Gastrocnemius medialis (tissue), 4 donors: Measurements from ENCODE around the gene SMARCA1. TPM values are rescaled to one million over a fixed set of nuclear protein-coding genes. Genes with fewer than 3 reads are reported as not detected.

ENCODE experiments used
- ATAC-seq, 2 donors: fragments of 150-250 bp; one replicate each; pipeline ENCODE4 v1.9.1; 2016
- DNase-seq, 2 donors: peaks; one replicate each; pipeline ENCODE4 v3.0.0-alpha.2; 2019
- H3K27ac ChIP-seq, 4 donors: fragments of 200-600 bp; sonication (generic); 1 replicate in 1 of 4; 2 replicates in 3 of 4; pipeline ENCODE4 v1.5.1; 2016 to 2018; ENCODE audit warnings: mild to moderate bottlenecking in 2 of 4, moderate library complexity in 1 of 4
- H3K27me3 ChIP-seq, 3 donors: fragments of 200-600 bp; sonication (generic) in 2 of 3; 1 replicate in 1 of 3; 2 replicates in 2 of 3; pipeline versions ENCODE4 v1.5.1 to v1.6.0; 2016 to 2019; ENCODE audit warnings: mild to moderate bottlenecking in 1 of 3, moderate library complexity in 1 of 3
- H3K36me3 ChIP-seq, 2 donors: fragments of 200-600 bp; sonication (generic) in 1 of 2; one replicate each; pipeline ENCODE4 v1.5.1; 2017 to 2018
- H3K4me1 ChIP-seq, 2 donors: fragments of 200-600 bp; sonication (generic) in 1 of 2; one replicate each; pipeline ENCODE4 v1.5.1; 2016 to 2017; ENCODE audit warnings: mild to moderate bottlenecking in 2 of 2
- H3K4me3 ChIP-seq, 4 donors: fragments of 200-600 bp; sonication (generic) in 3 of 4; 1 replicate in 1 of 4; 2 replicates in 3 of 4; pipeline ENCODE4 v1.5.1; 2016 to 2019; ENCODE audit warnings: mild to moderate bottlenecking in 2 of 4
- H3K9me3 ChIP-seq, 3 donors: fragments of 200-600 bp; sonication (generic) in 2 of 3; 1 replicate in 1 of 3; 2 replicates in 2 of 3; pipeline ENCODE4 v1.5.1; 2016 to 2019
- POLR2A ChIP-seq, 2 donors: fragments of 450-650 bp; IDR thresholded peaks; one replicate each; pipeline ENCODE4 v1.6.1; 2017; ENCODE audit warnings: antibody characterized with exemption in 2 of 2, mild to moderate bottlenecking in 2 of 2, moderate library complexity in 2 of 2
- in situ Hi-C, 4 donors: fragments of 200-750 bp; cut with MboI; loops; one replicate each; pipeline versions ENCODE4 v1.15.0 to v1.8.0; 2017; ENCODE audit warnings: low sequenced_read_pairs in 4 of 4
- intact Hi-C: fragments of 100-400 bp; cut with DNase I; formaldehyde crosslinking; loops from one replicate; pipeline ENCODE4 v1.15.1; 2023; ENCODE audit warnings: low total_unique reads
- total RNA-seq, 4 donors: library from RNA; depleted of rRNA; stranded (reverse); fragments of >200 nt; gene quantifications; one replicate each; pipeline versions ENCODE4 v1.1.0 to v1.2.3, GENCODE V29; 2016
- TF ChIP-seq, protein P1 (sequence below), 5 experiments: fragments of 450-650 bp in 3 of 5; fragments of 200-600 bp in 2 of 5; sonication (generic) in 2 of 5; IDR thresholded peaks in 4 of 5; conservative IDR thresholded peaks in 1 of 5; 1 replicate in 4 of 5; 2 replicates in 1 of 5; pipeline ENCODE4 v1.5.1; 2016 to 2019; ENCODE audit warnings: antibody characterized with exemption in 5 of 5, mild to moderate bottlenecking in 3 of 5, moderate library complexity in 3 of 5

The SMARCA1 gene
- total RNA-seq, 4 donors from 2014 or later: 11.6 to 16.7 (median 15.9) TPM

DNA sequence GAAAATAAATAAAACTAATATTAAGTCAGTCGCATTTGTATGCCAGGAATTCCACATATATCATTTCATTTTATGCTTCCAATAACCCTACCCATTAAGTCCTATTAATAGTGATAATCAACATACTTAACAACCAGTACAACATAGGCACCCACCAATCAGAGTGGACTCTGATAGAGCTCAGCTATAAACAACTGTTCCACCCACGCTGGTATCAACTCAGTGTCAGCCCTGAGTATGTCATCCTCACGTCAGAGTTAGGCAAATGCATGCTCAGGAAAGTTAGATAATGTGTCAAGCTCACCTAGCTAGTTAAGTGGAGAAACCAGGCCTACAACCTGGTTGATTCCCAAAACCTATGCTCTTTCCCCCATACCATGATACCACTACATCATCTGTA lies 89.3 kb downstream of the SMARCA1 start:
- H3K27ac ChIP-seq: no peak overlapping the region
- intact Hi-C loops: no loop called here
- H3K4me3 ChIP-seq: no peak overlapping the region
- ATAC-seq (no peak), DNase-seq (no peak)
- in situ Hi-C loops: no loop called here
- H3K4me1 ChIP-seq: no peaks in the 10 kb centered on the region
- H3K27me3 ChIP-seq: no peaks in the 10 kb centered on the region
- H3K9me3 ChIP-seq: no peaks in the 10 kb centered on the region
- H3K36me3 ChIP-seq: no peaks in the 10 kb centered on the region
- TF ChIP-seq, protein P1, sequence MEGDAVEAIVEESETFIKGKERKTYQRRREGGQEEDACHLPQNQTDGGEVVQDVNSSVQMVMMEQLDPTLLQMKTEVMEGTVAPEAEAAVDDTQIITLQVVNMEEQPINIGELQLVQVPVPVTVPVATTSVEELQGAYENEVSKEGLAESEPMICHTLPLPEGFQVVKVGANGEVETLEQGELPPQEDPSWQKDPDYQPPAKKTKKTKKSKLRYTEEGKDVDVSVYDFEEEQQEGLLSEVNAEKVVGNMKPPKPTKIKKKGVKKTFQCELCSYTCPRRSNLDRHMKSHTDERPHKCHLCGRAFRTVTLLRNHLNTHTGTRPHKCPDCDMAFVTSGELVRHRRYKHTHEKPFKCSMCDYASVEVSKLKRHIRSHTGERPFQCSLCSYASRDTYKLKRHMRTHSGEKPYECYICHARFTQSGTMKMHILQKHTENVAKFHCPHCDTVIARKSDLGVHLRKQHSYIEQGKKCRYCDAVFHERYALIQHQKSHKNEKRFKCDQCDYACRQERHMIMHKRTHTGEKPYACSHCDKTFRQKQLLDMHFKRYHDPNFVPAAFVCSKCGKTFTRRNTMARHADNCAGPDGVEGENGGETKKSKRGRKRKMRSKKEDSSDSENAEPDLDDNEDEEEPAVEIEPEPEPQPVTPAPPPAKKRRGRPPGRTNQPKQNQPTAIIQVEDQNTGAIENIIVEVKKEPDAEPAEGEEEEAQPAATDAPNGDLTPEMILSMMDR (IDR thresholded peaks at IDR 0.05 in 4 of 5, conservative IDR thresholded peaks at IDR 0.05 in 1 of 5): no peak
- TF ChIP-seq POLR2A (IDR thresholded peaks at IDR 0.05): no peak

DNA sequence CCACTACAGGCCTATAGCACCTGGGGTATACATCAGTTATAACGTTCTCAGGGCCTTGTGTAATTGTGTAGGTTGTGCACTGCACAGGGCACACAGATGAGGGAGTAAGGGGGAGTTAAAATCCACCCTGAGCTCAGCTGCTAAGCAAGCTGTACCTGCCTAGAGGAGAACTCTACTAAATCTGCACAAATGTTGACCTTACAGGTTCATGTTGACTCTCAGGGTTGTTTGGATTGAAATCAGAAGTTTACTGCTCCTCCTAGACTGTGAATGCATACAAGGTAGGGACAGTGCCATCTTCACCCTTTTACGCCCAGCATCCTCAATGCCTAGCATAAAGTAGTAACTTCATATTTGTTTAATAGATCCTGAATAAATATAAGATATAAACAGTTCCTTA lies 89.8 kb downstream of the SMARCA1 start:
- H3K4me3 ChIP-seq: no peak overlapping the region
- DNase-seq: no peak
- in situ Hi-C loops (no loop called here), intact Hi-C loops (no loop called here)
- no peaks in the 10 kb centered on the region for H3K9me3 ChIP-seq
- no peak for ATAC-seq
- no peaks in the 10 kb centered on the region for H3K4me1 ChIP-seq
- no peak overlapping the region for H3K27ac ChIP-seq
- no peak for TF ChIP-seq POLR2A (IDR thresholded peaks at IDR 0.05)
- TF ChIP-seq, protein P1 (IDR thresholded peaks at IDR 0.05 in 4 of 5, conservative IDR thresholded peaks at IDR 0.05 in 1 of 5): no peak
- no peaks in the 10 kb centered on the region for H3K27me3 ChIP-seq
- H3K36me3 ChIP-seq: no peaks in the 10 kb centered on the region

DNA sequence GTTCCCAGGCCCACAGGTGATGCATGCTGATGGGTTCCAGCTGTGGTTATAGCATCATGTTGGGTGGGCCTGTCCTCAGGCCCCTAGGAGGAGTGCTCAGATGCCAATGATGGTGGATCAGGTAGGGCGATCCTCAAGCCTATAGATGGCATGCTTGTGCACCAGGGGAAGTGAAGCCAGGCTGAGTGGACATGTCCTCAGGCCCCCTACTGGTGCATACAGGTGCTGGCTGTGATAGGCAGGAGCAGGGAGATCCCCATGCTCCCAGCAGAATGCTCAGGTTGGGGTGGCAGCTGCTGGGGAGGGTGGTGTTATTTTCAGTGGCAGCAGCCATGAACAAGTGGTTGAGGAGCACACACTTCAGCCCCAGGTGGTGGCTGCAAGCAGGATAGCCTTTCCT lies 96.0 kb downstream of the SMARCA1 start:
- no peak for ATAC-seq
- TF ChIP-seq, protein P1 (IDR thresholded peaks at IDR 0.05 in 4 of 5, conservative IDR thresholded peaks at IDR 0.05 in 1 of 5): no peak
- no peak overlapping the region for H3K4me3 ChIP-seq
- no peaks in the 10 kb centered on the region for H3K4me1 ChIP-seq
- intact Hi-C loops: no loop called here
- H3K9me3 ChIP-seq: no peaks in the 10 kb centered on the region
- H3K27ac ChIP-seq: no peak overlapping the region
- H3K36me3 ChIP-seq: no peaks in the 10 kb centered on the region
- no peak for DNase-seq
- in situ Hi-C loops: no loop called here
- H3K27me3 ChIP-seq: no peaks in the 10 kb centered on the region

DNA sequence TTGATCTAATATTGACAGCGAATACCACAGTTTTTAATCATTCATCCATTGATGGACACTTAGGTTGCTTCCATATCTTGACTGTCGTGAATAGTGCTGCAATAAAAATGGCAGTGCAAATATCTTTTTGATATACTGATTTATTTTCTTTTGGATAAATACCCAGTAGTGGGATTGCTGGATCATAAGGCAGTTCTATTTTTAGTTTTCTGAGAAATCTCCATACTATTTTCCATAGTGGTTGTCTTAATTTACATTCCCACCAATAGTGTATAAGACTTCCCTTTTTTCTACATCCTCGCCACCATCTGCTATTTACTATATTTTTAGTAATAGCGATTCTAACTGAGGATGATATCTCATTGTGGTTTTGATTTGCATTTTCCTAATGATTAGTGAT lies 100.1 kb downstream of the SMARCA1 start:
- no peak for DNase-seq
- intact Hi-C loops: no loop called here

DNA sequence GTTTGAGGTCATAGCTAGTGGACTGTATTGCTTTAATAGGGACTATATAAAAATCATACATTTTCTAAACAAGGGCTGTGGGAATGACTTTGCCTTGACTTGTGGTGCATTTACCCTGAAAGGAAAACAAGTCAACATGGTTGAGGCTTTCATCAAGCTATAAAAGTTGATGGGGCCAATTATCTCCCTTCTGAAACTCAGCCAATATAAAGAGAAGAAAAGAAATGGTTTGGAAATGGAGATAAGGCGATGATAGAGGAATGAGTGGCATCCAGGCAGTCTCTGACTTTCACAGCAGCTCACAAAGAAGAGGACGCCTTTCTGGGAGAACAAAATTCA lies 118.7 kb downstream of the SMARCA1 start:
- Histone ChIP-seq H3K36me3 (no peaks in the 10 kb centered on the region), H3K27me3 (no peaks in the 10 kb centered on the region), H3K27ac (no peak overlapping the region), H3K9me3 (no peaks in the 10 kb centered on the region), H3K4me3 (no peak overlapping the region), H3K4me1 (no peaks in the 10 kb centered on the region)
- intact Hi-C loops: no loop called here
- no peak for TF ChIP-seq POLR2A (IDR thresholded peaks at IDR 0.05)
- TF ChIP-seq, protein P1 (IDR thresholded peaks at IDR 0.05 in 4 of 5, conservative IDR thresholded peaks at IDR 0.05 in 1 of 5): no peak
- in situ Hi-C loops: no loop called here
- no peak for ATAC-seq
- DNase-seq: no peak

More for the DNA sequence above, 100.1 kb downstream of the SMARCA1 start:
- no peak for TF ChIP-seq POLR2A (IDR thresholded peaks at IDR 0.05)
- TF ChIP-seq, protein P1 (IDR thresholded peaks at IDR 0.05 in 4 of 5, conservative IDR thresholded peaks at IDR 0.05 in 1 of 5): no peak
- Histone ChIP-seq H3K36me3 (no peaks in the 10 kb centered on the region), H3K9me3 (no peaks in the 10 kb centered on the region), H3K4me3 (no peak overlapping the region), H3K4me1 (no peaks in the 10 kb centered on the region), H3K27me3 (no peaks in the 10 kb centered on the region), H3K27ac (no peak overlapping the region)
- ATAC-seq: no peak
- in situ Hi-C loops: no loop called here
